HepG2 (cell line): ENCODE measurements around the gene NAPB. TPM values are rescaled to one million over a fixed set of nuclear protein-coding genes. Genes with fewer than 3 reads are reported as not detected.

Experiments used
- ARNTL ChIP-seq: sonication (generic); formaldehyde crosslinking; IDR thresholded peaks from 2 replicates; pipeline ENCODE4 v1.4.0; 2020; ENCODE audit warnings: mild to moderate bottlenecking, missing genetic modification reagents
- CC2D1A ChIP-seq: sonication (generic); formaldehyde crosslinking; IDR thresholded peaks from 2 replicates; pipeline ENCODE4 v1.8.1; 2023; ENCODE audit warnings: mild to moderate bottlenecking, missing genetic modification reagents
- CREBL2 ChIP-seq: sonication (generic); formaldehyde crosslinking; IDR thresholded peaks from 2 replicates; pipeline ENCODE4 v1.8.1; 2023; ENCODE audit warnings: missing genetic modification reagents, mild to moderate bottlenecking, borderline replicate concordance
- CSRNP2 ChIP-seq: sonication (generic); formaldehyde crosslinking; conservative IDR thresholded peaks from 2 replicates; pipeline ENCODE4 v1.8.0; 2022; ENCODE audit warnings: low read depth, missing genetic modification reagents
- FOSL1 ChIP-seq: sonication (generic); formaldehyde crosslinking; IDR thresholded peaks from 2 replicates; pipeline ENCODE4 v1.9.0; 2021; ENCODE audit warnings: missing genetic modification reagents, borderline replicate concordance
- HHEX ChIP-seq: IDR thresholded peaks from 2 replicates; pipeline ENCODE4 v1.6.1; 2016; ENCODE audit warnings: control low read depth
- MAFG ChIP-seq: sonication (generic); formaldehyde crosslinking; IDR thresholded peaks from 2 replicates; pipeline ENCODE4 v1.5.1; 2020; ENCODE audit warnings: mild to moderate bottlenecking, missing genetic modification reagents
- MBNL3 ChIP-seq: fragments of 250-450 bp; sonication (Bioruptor Pico); conservative IDR thresholded peaks from 2 replicates; pipeline ENCODE4 v1.8.0; 2022; ENCODE audit warnings: mild to moderate bottlenecking, inconsistent platforms
- MEF2D ChIP-seq: sonication (generic); formaldehyde crosslinking; IDR thresholded peaks from 2 replicates; pipeline ENCODE4 v1.5.1; 2020; ENCODE audit warnings: mild to moderate bottlenecking, missing genetic modification reagents
- MTERF4 ChIP-seq: sonication (generic); formaldehyde crosslinking; IDR thresholded peaks from 2 replicates; pipeline ENCODE4 v1.8.0; 2023; ENCODE audit warnings: mild to moderate bottlenecking, missing genetic modification reagents
- SNAPC5 ChIP-seq: sonication (generic); formaldehyde crosslinking; IDR thresholded peaks from 2 replicates; pipeline ENCODE4 v1.8.1; 2023; ENCODE audit warnings: mild to moderate bottlenecking, missing genetic modification reagents, borderline replicate concordance
- SRSF4 ChIP-seq: fragments of 200-400 bp; formaldehyde crosslinking; IDR thresholded peaks from one replicate; pipeline ENCODE4 v1.6.1; 2018; ENCODE audit warnings: mild to moderate bottlenecking, low read depth, low read length, moderate library complexity; ENCODE audit not compliant: poor library complexity, severe bottlenecking
- SRSF9 ChIP-seq: fragments of 200-400 bp; formaldehyde crosslinking; IDR thresholded peaks from 2 replicates; pipeline ENCODE4 v1.6.1; 2018; ENCODE audit warnings: borderline replicate concordance, mild to moderate bottlenecking, low read depth, low read length; ENCODE audit not compliant: insufficient read depth, poor library complexity, severe bottlenecking
- USF2 ChIP-seq, 2 experiments: sonication (generic) in 1 of 2; formaldehyde crosslinking in 1 of 2; IDR thresholded peaks; 2 replicates each; pipeline versions ENCODE4 v1.5.1 to v1.6.1; 2011 to 2020; ENCODE audit warnings: borderline replicate concordance in 1 of 2, low read depth in 1 of 2, low read length in 1 of 2, mild to moderate bottlenecking in 1 of 2, missing genetic modification reagents in 1 of 2, moderate library complexity in 1 of 2
- ZNF251 ChIP-seq: sonication (generic); formaldehyde crosslinking; IDR thresholded peaks from 2 replicates; pipeline ENCODE4 v1.9.0; 2021; ENCODE audit warnings: mild to moderate bottlenecking, missing genetic modification reagents
- ZNF276 ChIP-seq: sonication (generic); formaldehyde crosslinking; IDR thresholded peaks from 2 replicates; pipeline ENCODE4 v1.4.0; 2020; ENCODE audit warnings: mild to moderate bottlenecking, low read depth, missing genetic modification reagents
- ZNF350 ChIP-seq: sonication (generic); formaldehyde crosslinking; IDR thresholded peaks from 2 replicates; pipeline ENCODE4 v1.4.0; 2020; ENCODE audit warnings: mild to moderate bottlenecking, low read depth, missing genetic modification reagents, borderline replicate concordance
- ZNF549 ChIP-seq: sonication (generic); formaldehyde crosslinking; IDR thresholded peaks from 2 replicates; pipeline ENCODE4 v1.5.0; 2020; ENCODE audit warnings: missing genetic modification reagents
- ZNF589 ChIP-seq: sonication (generic); formaldehyde crosslinking; conservative IDR thresholded peaks from 2 replicates; pipeline ENCODE4 v1.8.0; 2022; ENCODE audit warnings: mild to moderate bottlenecking, moderate library complexity, missing genetic modification reagents
- ZNF619 ChIP-seq: sonication (generic); formaldehyde crosslinking; IDR thresholded peaks from 2 replicates; pipeline ENCODE4 v1.4.0; 2020; ENCODE audit warnings: mild to moderate bottlenecking, missing genetic modification reagents
- ZNF672 ChIP-seq: sonication (generic); formaldehyde crosslinking; IDR thresholded peaks from 2 replicates; pipeline ENCODE4 v1.8.1; 2022; ENCODE audit warnings: missing genetic modification reagents
- ZSCAN25 ChIP-seq: sonication (generic); formaldehyde crosslinking; IDR thresholded peaks from 2 replicates; pipeline ENCODE4 v1.8.0; 2022; ENCODE audit warnings: mild to moderate bottlenecking, missing genetic modification reagents
- polyA plus RNA-seq, 8 experiments: library from polyadenylated mRNA; depleted of rRNA in 3 of 8; stranded (reverse) in 7 of 8; unstranded in 1 of 8; fragments of >200 nt; fragmentation: Illumina TruSeq in 4 of 8; extraction: Trizol in 4 of 8; gene quantifications; 2 replicates each; pipeline versions ENCODE4 v1.2.1 to v1.2.3, GENCODE V29; 2011 to 2016; ENCODE audit warnings: low read depth in 4 of 8, missing spikeins in 1 of 8, mixed read lengths in 1 of 8; ENCODE audit not compliant: insufficient read depth in 1 of 8
- total RNA-seq, 5 experiments: library from RNA; depleted of rRNA; stranded (reverse); fragments of >200 nt; fragmentation: Illumina TruSeq; extraction: Trizol; gene quantifications; 2 replicates each; pipeline ENCODE4 v1.2.3, GENCODE V29; 2016; ENCODE audit warnings: low read depth in 1 of 5

The NAPB gene
- total and polyA plus RNA-seq, 2 of the 13 experiments (the other 11 are each of a cell fraction or from before 2014, with no cell fraction given), result 15.2 to 16.1 TPM

- TF ChIP-seq FOSL1 (CRISPR knock-in tag), result no peak
- no peak for TF ChIP-seq CREBL2 (CRISPR knock-in tag)
- no peak for TF ChIP-seq CSRNP2
- no peak for TF ChIP-seq ARNTL (CRISPR knock-in tag)
- no peak for TF ChIP-seq MAFG (CRISPR knock-in tag)
- TF ChIP-seq USF2 (IDR thresholded peaks at IDR 0.05; ENCODE audit: low read depth, low read length), result no peak
- no peak for TF ChIP-seq USF2 (CRISPR knock-in tag; IDR thresholded peaks at IDR 0.05; ENCODE audit: borderline replicate concordance)
- no peak for TF ChIP-seq ZNF672 (CRISPR knock-in tag)
- peak; percentile 21; the same call in 1 of the 2 replicates for TF ChIP-seq ZSCAN25 (CRISPR knock-in tag)
- no peak for TF ChIP-seq ZNF251 (CRISPR knock-in tag)
- peak; percentile 26; the same call in 1 of the 2 replicates for TF ChIP-seq MEF2D (CRISPR knock-in tag)
- no peak for TF ChIP-seq ZNF350 (CRISPR knock-in tag)
- TF ChIP-seq CC2D1A (CRISPR knock-in tag), result no peak
- TF ChIP-seq MTERF4, result no peak
- no peak for TF ChIP-seq ZNF276
- no peak for TF ChIP-seq SRSF4
- TF ChIP-seq ZNF549 (CRISPR knock-in tag), result no peak
- TF ChIP-seq HHEX (CRISPR knock-in tag), result no peak
- TF ChIP-seq SRSF9, result no peak
- TF ChIP-seq MBNL3, result no peak
- TF ChIP-seq ZNF619 (CRISPR knock-in tag), result no peak
- TF ChIP-seq SNAPC5 (CRISPR knock-in tag), result no peak
- TF ChIP-seq ZNF589, result no peak
Measured at GRCh38 chr20:23386304-23387117, 34.8 kb downstream of the NAPB start (continued).
